ENCODE data around the gene TMC2.

DNA sequence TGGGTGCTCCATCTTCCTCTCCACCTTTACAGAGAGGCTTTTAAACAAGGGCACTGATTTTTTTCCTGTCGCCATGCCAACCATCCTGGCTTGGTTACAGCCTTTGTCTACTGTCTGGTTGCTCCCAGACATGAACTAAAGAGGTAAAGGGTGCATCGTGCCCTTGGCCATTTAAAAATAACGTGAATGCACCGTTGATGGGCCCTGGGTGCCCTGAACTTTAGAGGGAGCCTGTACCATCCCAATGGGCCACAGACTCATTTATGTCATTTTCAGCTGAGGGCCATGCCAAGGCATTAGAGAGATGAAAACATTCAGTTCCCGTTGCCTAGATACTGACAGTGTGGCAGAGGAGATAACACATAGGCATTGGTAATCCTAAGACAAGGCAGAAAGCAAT lies 23.3 kb downstream of the TMC2 start:
- TF ChIP-seq POLR2A (IDR thresholded peaks at IDR 0.05) (no peak), POLR2AphosphoS5 (IDR thresholded peaks at IDR 0.05) (no peak), EP300 (IDR thresholded peaks at IDR 0.05) (no peak)
- TF ChIP-seq, protein P1, sequence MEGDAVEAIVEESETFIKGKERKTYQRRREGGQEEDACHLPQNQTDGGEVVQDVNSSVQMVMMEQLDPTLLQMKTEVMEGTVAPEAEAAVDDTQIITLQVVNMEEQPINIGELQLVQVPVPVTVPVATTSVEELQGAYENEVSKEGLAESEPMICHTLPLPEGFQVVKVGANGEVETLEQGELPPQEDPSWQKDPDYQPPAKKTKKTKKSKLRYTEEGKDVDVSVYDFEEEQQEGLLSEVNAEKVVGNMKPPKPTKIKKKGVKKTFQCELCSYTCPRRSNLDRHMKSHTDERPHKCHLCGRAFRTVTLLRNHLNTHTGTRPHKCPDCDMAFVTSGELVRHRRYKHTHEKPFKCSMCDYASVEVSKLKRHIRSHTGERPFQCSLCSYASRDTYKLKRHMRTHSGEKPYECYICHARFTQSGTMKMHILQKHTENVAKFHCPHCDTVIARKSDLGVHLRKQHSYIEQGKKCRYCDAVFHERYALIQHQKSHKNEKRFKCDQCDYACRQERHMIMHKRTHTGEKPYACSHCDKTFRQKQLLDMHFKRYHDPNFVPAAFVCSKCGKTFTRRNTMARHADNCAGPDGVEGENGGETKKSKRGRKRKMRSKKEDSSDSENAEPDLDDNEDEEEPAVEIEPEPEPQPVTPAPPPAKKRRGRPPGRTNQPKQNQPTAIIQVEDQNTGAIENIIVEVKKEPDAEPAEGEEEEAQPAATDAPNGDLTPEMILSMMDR (IDR thresholded peaks at IDR 0.05): no peak
